ENCODE data around the gene PALLD. TPM values are rescaled to one million over a fixed set of nuclear protein-coding genes. Genes with fewer than 3 reads are reported as not detected.

Gene PALLD
- total RNA-seq, 1 experiment from 2014 or later, result 27.6 TPM

DNA sequence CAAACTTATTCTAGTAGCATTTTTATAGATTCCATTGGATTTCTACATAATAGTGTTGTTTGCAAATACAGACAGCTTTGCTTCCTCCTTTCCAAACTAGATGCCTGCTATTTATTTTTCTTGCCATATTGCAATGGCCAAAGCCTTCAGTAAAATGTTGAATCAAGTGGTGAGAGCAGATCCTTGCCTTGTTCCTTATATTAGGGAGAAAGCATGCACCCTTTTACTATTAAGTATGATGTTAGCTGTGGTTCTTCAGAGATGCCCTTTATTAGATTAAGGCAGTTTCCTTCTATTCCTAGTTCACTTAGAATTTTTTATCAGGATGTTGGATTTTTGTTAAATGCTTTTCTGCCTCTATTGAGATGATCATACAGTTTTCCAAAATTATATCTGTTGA is 279.5 kb downstream of the PALLD start:
- H3K4me1 Mint-ChIP-seq (ENCODE audit: low read depth, unreplicated experiment), result peaks cover 25% of the 10 kb centered on the region
- no peak for DNase-seq
- no TSS peak for BruUV-seq (replicated peaks)
- intact Hi-C loops (cut with micrococcal nuclease; ENCODE audit: unreplicated experiment), result no loop called here
- H3K9me3 Mint-ChIP-seq (ENCODE audit: low read depth, unreplicated experiment), result no peaks in the 10 kb centered on the region
- H3K27ac Mint-ChIP-seq (ENCODE audit: unreplicated experiment), result no peak overlapping the region
- CTCF ChIA-PET, result no interaction called here
- H3K4me3 Mint-ChIP-seq (ENCODE audit: low read depth, unreplicated experiment), result no peak overlapping the region
- no peaks in the 10 kb centered on the region for H3K27me3 Mint-ChIP-seq (ENCODE audit: unreplicated experiment)
- no peaks in the 10 kb centered on the region for H3K36me3 Mint-ChIP-seq (ENCODE audit: insufficient read depth, unreplicated experiment)
- TF ChIP-seq, protein P1, sequence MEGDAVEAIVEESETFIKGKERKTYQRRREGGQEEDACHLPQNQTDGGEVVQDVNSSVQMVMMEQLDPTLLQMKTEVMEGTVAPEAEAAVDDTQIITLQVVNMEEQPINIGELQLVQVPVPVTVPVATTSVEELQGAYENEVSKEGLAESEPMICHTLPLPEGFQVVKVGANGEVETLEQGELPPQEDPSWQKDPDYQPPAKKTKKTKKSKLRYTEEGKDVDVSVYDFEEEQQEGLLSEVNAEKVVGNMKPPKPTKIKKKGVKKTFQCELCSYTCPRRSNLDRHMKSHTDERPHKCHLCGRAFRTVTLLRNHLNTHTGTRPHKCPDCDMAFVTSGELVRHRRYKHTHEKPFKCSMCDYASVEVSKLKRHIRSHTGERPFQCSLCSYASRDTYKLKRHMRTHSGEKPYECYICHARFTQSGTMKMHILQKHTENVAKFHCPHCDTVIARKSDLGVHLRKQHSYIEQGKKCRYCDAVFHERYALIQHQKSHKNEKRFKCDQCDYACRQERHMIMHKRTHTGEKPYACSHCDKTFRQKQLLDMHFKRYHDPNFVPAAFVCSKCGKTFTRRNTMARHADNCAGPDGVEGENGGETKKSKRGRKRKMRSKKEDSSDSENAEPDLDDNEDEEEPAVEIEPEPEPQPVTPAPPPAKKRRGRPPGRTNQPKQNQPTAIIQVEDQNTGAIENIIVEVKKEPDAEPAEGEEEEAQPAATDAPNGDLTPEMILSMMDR (IDR thresholded peaks at IDR 0.05; ENCODE audit: unreplicated experiment), result no peak

DNA sequence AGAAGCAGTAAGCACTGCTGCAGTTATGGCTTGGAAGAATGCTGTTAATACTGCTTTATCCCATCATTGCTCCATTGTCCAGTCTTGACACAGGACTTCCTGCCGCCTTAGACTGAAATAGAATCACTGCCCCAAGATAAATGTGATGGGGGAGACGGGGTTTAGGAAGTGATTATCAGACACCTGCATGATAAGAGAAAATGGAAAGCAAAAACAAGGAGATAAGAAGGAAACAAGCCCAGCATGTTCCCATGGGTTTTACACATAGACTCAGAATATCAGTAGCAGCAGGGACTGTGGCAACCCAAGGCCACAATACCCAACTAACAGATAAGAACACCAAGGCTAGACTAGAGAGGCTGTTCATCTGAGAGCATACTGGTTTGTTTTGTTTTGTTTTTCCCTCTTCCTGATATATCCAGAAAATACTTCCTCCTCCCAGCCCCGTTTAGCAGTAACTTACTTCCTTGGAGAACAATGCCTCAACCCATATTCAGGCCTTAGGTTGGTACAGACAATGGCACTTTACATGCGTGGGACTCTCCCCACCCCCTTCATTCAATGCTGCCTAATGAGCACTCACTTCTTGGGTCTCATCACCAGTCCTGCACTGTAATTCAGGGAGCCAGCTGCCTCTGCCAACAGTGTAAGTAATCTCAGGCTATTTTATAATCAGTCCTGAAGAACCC is 280.6 kb downstream of the PALLD start:
- DNase-seq, result no peak
- CTCF ChIA-PET, result no interaction called here
- H3K4me1 Mint-ChIP-seq (ENCODE audit: low read depth, unreplicated experiment), result peaks cover 16% of the 10 kb centered on the region
- H3K27ac Mint-ChIP-seq (ENCODE audit: unreplicated experiment), result no peak overlapping the region
- H3K4me3 Mint-ChIP-seq (ENCODE audit: low read depth, unreplicated experiment), result no peak overlapping the region
- no peaks in the 10 kb centered on the region for H3K36me3 Mint-ChIP-seq (ENCODE audit: insufficient read depth, unreplicated experiment)
- TF ChIP-seq, protein P1 (IDR thresholded peaks at IDR 0.05; ENCODE audit: unreplicated experiment), result no peak
- no peaks in the 10 kb centered on the region for H3K27me3 Mint-ChIP-seq (ENCODE audit: unreplicated experiment)
- H3K9me3 Mint-ChIP-seq (ENCODE audit: low read depth, unreplicated experiment), result no peaks in the 10 kb centered on the region
- BruUV-seq (replicated peaks), result no TSS peak
- intact Hi-C loops (cut with micrococcal nuclease; ENCODE audit: unreplicated experiment), result no loop called here

DNA sequence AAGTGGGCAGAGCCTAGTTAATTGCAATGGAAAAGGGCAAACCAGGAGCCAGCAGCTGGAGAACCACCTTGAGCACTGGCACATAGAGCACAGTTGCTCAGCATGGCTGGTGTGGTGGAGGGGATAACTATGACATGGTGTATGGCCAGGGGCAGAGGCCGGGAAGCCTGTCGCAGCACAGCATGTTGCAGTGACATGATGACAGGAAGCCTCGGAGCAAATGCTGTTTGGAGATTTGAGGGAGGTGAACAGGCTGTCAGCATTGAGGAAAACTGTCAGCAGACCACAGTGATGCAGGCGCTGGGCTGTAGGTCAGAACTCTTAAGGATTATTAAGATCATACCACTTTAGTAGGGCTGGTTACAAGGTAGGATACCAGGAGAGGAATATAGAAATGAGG is 284.5 kb downstream of the PALLD start:
- H3K27ac Mint-ChIP-seq (ENCODE audit: unreplicated experiment), result no peak overlapping the region
- CTCF ChIA-PET, result no interaction called here
- intact Hi-C loops (cut with micrococcal nuclease; ENCODE audit: unreplicated experiment), result loop anchor here (10.0 kb wide), 1 partner anchor 67 kb away; no protein-coding TSS in a partner anchor
- peaks cover 41% of the 10 kb centered on the region for H3K4me1 Mint-ChIP-seq (ENCODE audit: low read depth, unreplicated experiment)
- no peaks in the 10 kb centered on the region for H3K36me3 Mint-ChIP-seq (ENCODE audit: insufficient read depth, unreplicated experiment)
- no peaks in the 10 kb centered on the region for H3K27me3 Mint-ChIP-seq (ENCODE audit: unreplicated experiment)
- TF ChIP-seq, protein P1 (IDR thresholded peaks at IDR 0.05; ENCODE audit: unreplicated experiment), result no peak
- no peak overlapping the region for H3K4me3 Mint-ChIP-seq (ENCODE audit: low read depth, unreplicated experiment)
- peaks cover 4% of the 10 kb centered on the region for H3K9me3 Mint-ChIP-seq (ENCODE audit: low read depth, unreplicated experiment)
- BruUV-seq (replicated peaks), result no TSS peak
- DNase-seq, result no peak

DNA sequence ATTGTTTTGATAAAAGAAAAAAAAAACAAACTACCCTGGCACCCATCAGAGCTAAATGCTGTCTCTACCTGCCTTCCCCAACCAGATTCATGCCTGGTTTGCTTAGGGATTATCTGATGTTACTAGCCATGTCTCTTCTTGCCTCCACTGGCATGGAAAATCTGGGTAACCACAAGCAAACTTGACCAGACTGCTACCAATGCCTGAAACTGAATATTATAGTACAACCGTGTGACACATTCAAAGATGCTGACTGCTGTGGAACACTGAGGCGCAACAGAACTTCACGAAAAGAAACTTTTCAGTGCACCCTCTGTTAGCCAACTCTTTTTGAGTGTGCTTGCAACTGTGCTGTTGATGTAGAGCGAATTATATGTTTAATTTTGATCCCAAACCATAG is 285.1 kb downstream of the PALLD start:
- no peak for DNase-seq
- Mint-ChIP-seq H3K9me3 (ENCODE audit: low read depth, unreplicated experiment) (peaks cover 4% of the 10 kb centered on the region), H3K4me1 (ENCODE audit: low read depth, unreplicated experiment) (peaks cover 40% of the 10 kb centered on the region), H3K27me3 (ENCODE audit: unreplicated experiment) (no peaks in the 10 kb centered on the region), H3K27ac (ENCODE audit: unreplicated experiment) (no peak overlapping the region), H3K36me3 (ENCODE audit: insufficient read depth, unreplicated experiment) (no peaks in the 10 kb centered on the region), H3K4me3 (ENCODE audit: low read depth, unreplicated experiment) (no peak overlapping the region)
- no TSS peak for BruUV-seq (replicated peaks)
- TF ChIP-seq, protein P1 (IDR thresholded peaks at IDR 0.05; ENCODE audit: unreplicated experiment), result no peak
- CTCF ChIA-PET, result no interaction called here
- intact Hi-C loops (cut with micrococcal nuclease; ENCODE audit: unreplicated experiment), result loop anchor here (10.0 kb wide), 1 partner anchor 67 kb away; no protein-coding TSS in a partner anchor

Data from Calu3 (cell line).